GM19438 (cell line): ENCODE results near the gene ALMS1.
"Not testable (repeated sequence)": the region's sequence is repeated elsewhere in the genome, so short reads cannot be mapped to it uniquely, and the experiment has no call there.

Experiments used
- ATAC-seq: cut with Tn5 transposase; IDR thresholded peaks from one replicate; pipeline ENCODE4 v1.9.1; 2021; ENCODE audit warnings: low read depth; ENCODE audit not compliant: unreplicated experiment

The ALMS1 gene

GRCh38 chr2:73604589-73604988 lies 219.0 kb downstream of the ALMS1 start:
- not testable (repeated sequence) for ATAC-seq

- ATAC-seq, result no peak
Measured at GRCh38 chr2:73610111-73610510, 224.5 kb downstream of the ALMS1 start.

- ATAC-seq, result no peak
Measured at GRCh38 chr2:73611193-73611592, 225.6 kb downstream of the ALMS1 start.

GRCh38 chr2:73611867-73612266 lies 226.2 kb downstream of the ALMS1 start:
- ATAC-seq, result no peak

GRCh38 chr2:73614105-73614504 lies 228.5 kb downstream of the ALMS1 start:
- ATAC-seq, result no peak

- ATAC-seq, result no peak
Measured at GRCh38 chr2:73614997-73615396, 229.4 kb downstream of the ALMS1 start.

- not testable (repeated sequence) for ATAC-seq
Measured at GRCh38 chr2:73619925-73620324, 234.3 kb downstream of the ALMS1 start.

GRCh38 chr2:73624036-73624435 lies 238.4 kb downstream of the ALMS1 start:
- not testable (repeated sequence) for ATAC-seq

GRCh38 chr2:73624625-73625024 lies 239.0 kb downstream of the ALMS1 start:
- ATAC-seq, result not testable (repeated sequence)

- not testable (repeated sequence) for ATAC-seq
Measured at GRCh38 chr2:73626237-73626636, 240.6 kb downstream of the ALMS1 start.

- ATAC-seq, result not testable (repeated sequence)
Measured at GRCh38 chr2:73628493-73628892, 242.9 kb downstream of the ALMS1 start.

GRCh38 chr2:73630662-73631266 lies 245.1 kb downstream of the ALMS1 start:
- ATAC-seq, result peak; percentile 84

- not testable (repeated sequence) for ATAC-seq
Measured at GRCh38 chr2:73636977-73637376, 251.3 kb downstream of the ALMS1 start.

GRCh38 chr2:73638429-73638828 lies 252.8 kb downstream of the ALMS1 start:
- no peak for ATAC-seq

- ATAC-seq, result no peak
Measured at GRCh38 chr2:73640511-73640911, 254.9 kb downstream of the ALMS1 start.

- ATAC-seq, result no peak
Measured at GRCh38 chr2:73640946-73641766, 255.5 kb downstream of the ALMS1 start.

GRCh38 chr2:73641767-73642062 lies 256.1 kb downstream of the ALMS1 start:
- ATAC-seq, result no peak

GRCh38 chr2:73642338-73643018 lies 256.8 kb downstream of the ALMS1 start, which contains the start of gene NAT8:
Gene NAT8 (minus strand): TSS chr2:73642422. CDS start chr2:73641628, 794 bp downstream.
- no peak for ATAC-seq

GRCh38 chr2:73647690-73648089 lies 262.1 kb downstream of the ALMS1 start:
- ATAC-seq, result not testable (repeated sequence)

- ATAC-seq, result no peak
Measured at GRCh38 chr2:73651591-73652230, 266.1 kb downstream of the ALMS1 start.

GRCh38 chr2:73652348-73652747 lies 266.7 kb downstream of the ALMS1 start:
- ATAC-seq, result no peak
